Subcutaneous adipose tissue (tissue), 4 donors: ENCODE data around the gene CHGA. TPM values are rescaled to one million over a fixed set of nuclear protein-coding genes. Genes with fewer than 3 reads are reported as not detected.

ENCODE experiments used
- total RNA-seq, 4 donors: library from RNA; depleted of rRNA; stranded (reverse); fragments of >200 nt; gene quantifications; one replicate each; pipeline ENCODE4 v1.1.0, GENCODE V29; 2016
- TF ChIP-seq, protein P1 (sequence below): fragments of 450-650 bp; IDR thresholded peaks from one replicate; pipeline ENCODE4 v1.5.1; 2016; ENCODE audit warnings: low read depth, mild to moderate bottlenecking, control low read depth, antibody characterized with exemption, moderate library complexity

The CHGA gene
- total RNA-seq, 4 donors from 2014 or later: 0.34 TPM; not detected in 3

DNA sequence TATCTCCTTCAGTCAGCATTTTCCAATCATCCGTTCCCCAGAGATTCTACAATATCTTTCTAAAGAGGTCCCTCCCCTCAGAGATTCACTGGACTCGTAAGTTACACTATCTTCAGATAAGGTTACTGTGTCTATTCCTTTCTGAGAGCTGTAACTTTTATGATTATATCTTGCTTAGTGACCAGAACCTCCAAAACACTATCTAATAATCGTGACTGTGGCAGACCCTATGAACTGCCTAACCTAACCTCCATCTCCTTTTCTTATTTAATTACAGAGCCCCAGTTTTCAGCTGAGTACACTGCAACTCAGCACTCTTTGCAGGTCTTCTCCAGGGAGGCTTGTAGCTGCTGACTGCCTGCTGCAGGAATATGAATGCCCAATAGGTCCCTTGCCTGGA, 38.5 kb upstream of the CHGA start:
- TF ChIP-seq, protein P1, sequence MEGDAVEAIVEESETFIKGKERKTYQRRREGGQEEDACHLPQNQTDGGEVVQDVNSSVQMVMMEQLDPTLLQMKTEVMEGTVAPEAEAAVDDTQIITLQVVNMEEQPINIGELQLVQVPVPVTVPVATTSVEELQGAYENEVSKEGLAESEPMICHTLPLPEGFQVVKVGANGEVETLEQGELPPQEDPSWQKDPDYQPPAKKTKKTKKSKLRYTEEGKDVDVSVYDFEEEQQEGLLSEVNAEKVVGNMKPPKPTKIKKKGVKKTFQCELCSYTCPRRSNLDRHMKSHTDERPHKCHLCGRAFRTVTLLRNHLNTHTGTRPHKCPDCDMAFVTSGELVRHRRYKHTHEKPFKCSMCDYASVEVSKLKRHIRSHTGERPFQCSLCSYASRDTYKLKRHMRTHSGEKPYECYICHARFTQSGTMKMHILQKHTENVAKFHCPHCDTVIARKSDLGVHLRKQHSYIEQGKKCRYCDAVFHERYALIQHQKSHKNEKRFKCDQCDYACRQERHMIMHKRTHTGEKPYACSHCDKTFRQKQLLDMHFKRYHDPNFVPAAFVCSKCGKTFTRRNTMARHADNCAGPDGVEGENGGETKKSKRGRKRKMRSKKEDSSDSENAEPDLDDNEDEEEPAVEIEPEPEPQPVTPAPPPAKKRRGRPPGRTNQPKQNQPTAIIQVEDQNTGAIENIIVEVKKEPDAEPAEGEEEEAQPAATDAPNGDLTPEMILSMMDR: no peak

DNA sequence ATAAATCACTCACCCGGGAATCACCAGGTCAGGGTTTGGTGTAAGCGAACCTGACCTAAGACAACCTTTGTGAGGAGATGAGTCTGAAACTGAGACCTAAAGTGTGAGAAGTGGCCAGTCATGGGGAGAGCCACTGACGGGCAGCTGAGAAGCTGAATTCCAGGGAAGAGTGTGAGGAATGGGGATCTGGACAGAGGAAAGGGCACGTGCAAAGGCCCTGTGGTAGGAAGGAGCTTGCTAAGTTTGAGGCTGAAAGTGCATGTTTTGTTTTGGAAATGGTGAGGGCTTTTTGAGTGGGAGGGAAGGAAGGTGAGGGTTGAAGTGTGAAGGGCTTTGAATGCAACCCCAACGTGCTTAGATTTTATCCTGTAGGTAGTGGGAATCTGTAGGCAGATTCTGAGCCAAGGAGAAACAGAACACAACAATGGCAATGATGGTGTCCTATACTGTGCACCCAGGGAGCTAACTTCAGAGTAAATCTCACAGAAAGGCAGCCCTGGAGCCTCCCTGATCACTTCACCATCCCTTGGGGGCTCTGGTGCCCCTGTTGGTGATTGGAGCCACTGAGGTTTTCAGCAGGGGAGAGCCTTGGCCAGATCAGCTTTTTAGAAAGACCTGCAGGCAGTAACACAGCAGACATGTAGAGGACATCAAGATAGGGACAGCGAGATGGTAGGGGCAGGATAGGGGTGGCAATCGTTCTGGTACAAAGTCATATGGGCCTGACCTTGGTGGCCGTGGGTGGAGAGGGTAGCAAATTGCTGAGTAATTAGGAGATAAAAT, 37.5 kb upstream of the CHGA start:
- TF ChIP-seq, protein P1: no peak

DNA sequence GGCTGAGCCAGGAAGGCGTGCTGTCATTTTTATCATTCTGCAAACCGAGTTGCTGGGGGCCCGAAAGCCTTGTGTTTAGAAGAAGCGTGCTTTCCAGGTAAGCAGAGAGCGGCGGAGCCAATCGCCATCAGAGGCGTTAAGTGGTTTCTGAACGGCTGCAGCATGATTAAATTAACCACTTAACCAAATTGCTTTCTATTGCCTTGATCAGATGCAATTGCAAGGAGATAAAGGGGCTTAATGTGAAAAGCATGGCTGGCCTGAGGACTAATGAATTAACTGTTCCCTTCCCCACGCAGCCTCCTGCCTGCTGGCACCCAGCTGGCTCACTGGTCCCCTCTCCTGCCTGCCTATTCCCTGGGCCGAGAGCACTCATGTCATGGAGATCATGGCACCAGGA, 36.6 kb upstream of the CHGA start:
- TF ChIP-seq, protein P1: no peak

DNA sequence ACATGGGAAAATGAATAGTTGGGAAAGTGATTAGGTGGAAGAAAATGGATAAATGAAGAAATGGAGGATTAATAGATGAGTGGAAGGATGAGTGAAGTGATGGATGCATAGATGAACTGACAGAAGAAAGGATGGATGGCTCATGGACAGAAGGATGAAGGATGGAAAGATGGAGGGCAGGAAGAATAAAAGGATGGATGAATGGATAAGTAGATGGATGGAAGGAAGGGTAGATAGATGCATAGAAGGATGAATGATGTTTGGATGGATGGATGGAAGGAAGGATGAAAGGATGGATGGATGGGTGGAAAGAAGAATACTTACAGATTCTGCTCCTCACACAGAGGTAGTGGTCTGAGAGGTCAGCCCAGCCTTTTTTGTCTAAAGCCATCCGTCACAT, 35.8 kb upstream of the CHGA start:
- TF ChIP-seq, protein P1: no peak

DNA sequence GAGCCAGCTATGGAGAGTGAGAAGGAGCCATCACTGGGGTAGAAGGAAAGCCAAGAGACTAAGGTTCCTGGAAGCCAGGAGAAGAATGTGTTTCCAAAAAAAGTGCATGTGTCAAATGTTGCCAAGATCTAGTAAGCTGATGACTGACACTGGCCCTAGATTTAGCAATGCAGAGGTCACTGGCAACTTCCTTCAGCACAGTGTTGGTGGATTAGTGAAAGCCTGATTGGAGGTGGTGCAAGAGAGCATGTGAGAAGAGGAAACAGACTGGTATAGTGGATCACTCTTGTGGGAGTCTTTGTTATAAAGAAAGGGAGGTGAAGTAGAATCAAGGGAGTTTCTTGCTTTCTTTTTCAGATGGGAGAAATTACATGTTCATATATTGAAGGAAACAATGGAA, 34.1 kb upstream of the CHGA start:
- TF ChIP-seq, protein P1: no peak

DNA sequence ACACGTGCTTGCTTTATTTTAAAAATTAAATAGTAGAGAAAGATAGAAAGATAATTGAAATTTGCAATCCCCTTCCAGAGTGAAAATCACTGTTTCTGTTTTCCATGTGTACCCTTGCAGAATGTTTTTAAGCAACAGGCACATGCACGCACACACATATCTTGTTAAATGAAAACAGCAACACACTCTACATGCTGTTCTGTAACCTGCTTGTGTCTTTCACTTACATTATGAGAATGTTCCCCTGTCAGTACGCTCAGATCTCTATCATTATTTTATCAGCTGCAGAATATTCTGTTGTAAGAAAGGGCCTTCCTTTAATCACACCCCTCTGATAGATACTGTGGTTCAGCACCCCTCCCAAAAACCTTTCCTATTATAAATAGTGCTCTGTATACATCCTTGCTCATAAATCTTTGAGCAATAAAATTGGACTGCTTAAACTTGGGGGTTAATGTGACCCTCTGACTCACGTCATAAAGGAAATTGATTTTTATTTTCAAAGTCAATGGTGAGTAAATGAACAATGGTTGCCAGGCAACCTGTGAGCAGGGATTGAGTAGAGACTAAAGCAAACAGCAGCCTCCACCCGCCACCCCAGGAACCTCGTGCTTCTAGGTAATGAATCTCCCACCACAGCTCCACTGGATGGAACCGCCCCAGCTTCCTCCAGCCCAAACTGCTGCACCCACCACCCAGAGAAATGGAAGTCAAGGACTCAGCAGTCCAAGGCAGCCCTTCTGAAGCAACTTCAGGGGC, 31.9 kb upstream of the CHGA start:
- TF ChIP-seq, protein P1: no peak

DNA sequence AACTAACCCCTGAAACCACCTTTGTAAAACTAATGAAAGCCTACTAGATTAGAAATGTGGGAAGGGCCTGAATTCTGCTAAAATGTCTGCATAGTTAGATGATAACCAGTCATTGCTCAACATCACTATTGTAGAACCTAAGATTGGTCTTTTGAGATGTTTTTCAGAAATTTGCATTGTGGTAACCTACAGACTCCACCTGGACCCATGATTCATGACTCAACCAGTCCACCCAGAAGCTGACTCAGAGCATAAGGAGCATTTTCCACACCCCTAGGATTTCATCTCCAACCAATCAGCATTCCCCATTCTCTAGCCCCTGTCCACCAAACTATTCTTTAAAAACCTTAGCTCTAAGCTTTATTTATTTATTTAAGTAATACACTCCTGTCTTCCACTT, 30.4 kb upstream of the CHGA start:
- TF ChIP-seq, protein P1: no peak
